Measurements from ENCODE around the gene GRB2. TPM values are rescaled to one million over a fixed set of nuclear protein-coding genes. Genes with fewer than 3 reads are reported as not detected.

GRB2 gene
- total RNA-seq, 1 experiment from 2014 or later: 92.6 TPM

DNA sequence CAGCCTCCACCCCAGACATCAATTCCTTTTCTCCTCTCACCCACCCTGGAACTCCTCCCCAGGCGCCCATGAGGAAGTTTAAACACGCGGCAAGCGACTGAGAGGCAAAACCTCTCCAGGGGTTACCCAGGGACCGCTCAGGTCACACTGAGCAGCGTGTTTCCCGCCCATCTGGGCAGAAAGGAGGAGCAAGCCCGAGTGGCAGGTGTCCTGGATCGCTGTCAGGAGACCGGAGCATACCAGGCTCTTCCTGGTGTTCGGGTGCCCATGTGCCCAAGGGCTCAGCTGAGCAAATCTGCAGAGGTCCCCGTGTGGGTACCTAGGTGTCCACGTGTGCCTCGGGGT lies 116.7 kb downstream of the GRB2 start:
- peak; percentile 12 for ATAC-seq
- Mint-ChIP-seq H3K36me3 (peaks cover 11% of the 10 kb centered on the region), H3K27me3 (ENCODE audit: low read depth) (no peaks in the 10 kb centered on the region; the same call in 1 of the 2 replicates), H3K27ac (peak overlapping the region; percentile 99; the same call in 1 of the 2 replicates), H3K4me1 (peaks cover 8% of the 10 kb centered on the region), H3K4me3 (peak overlapping the region; percentile 94), H3K9me3 (no peaks in the 10 kb centered on the region)
- DNase-seq (ENCODE audit: low spot score): peak; percentile 53
- ChIA-PET CTCF (interaction anchor here (0.6 to 3.7 kb wide), 56 partner anchors 10 to 541 kb away, joined by 3 to 106 read pairs (median 5); partner anchors contain the start of genes GALK1, GGA3, GRB2 and LLGL2), POLR2A (interaction anchor here (0.6 to 1.8 kb wide), 19 partner anchors 9 to 476 kb away, joined by 3 to 24 read pairs (median 4); partner anchors contain the start of genes GALK1, GGA3, GRB2 and MIF4GD)
- TF ChIP-seq MYBL2 (CRISPR knock-in tag; IDR thresholded peaks at IDR 0.05): no peak
- TF ChIP-seq, protein P1, sequence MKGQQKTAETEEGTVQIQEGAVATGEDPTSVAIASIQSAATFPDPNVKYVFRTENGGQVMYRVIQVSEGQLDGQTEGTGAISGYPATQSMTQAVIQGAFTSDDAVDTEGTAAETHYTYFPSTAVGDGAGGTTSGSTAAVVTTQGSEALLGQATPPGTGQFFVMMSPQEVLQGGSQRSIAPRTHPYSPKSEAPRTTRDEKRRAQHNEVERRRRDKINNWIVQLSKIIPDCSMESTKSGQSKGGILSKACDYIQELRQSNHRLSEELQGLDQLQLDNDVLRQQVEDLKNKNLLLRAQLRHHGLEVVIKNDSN (CRISPR knock-in tag; IDR thresholded peaks at IDR 0.05): 0 out of 2 replicates have a peak, but pooled peaks have one; percentile 55
- TF ChIP-seq TEAD1 (CRISPR knock-in tag; IDR thresholded peaks at IDR 0.05): 0 out of 2 replicates have a peak, but pooled peaks have one; percentile 21
- TF ChIP-seq CBFB (CRISPR knock-in tag; IDR thresholded peaks at IDR 0.05; ENCODE audit: low read depth): no peak
- TF ChIP-seq, protein P2, sequence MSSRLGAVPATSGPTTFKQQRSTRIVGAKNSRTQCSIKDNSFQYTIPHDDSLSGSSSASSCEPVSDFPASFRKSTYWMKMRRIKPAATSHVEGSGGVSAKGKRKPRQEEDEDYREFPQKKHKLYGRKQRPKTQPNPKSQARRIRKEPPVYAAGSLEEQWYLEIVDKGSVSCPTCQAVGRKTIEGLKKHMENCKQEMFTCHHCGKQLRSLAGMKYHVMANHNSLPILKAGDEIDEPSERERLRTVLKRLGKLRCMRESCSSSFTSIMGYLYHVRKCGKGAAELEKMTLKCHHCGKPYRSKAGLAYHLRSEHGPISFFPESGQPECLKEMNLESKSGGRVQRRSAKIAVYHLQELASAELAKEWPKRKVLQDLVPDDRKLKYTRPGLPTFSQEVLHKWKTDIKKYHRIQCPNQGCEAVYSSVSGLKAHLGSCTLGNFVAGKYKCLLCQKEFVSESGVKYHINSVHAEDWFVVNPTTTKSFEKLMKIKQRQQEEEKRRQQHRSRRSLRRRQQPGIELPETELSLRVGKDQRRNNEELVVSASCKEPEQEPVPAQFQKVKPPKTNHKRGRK (CRISPR knock-in tag; IDR thresholded peaks at IDR 0.05; ENCODE audit: borderline replicate concordance): no peak
- TF ChIP-seq, protein P3, sequence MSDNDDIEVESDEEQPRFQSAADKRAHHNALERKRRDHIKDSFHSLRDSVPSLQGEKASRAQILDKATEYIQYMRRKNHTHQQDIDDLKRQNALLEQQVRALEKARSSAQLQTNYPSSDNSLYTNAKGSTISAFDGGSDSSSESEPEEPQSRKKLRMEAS (CRISPR knock-in tag; IDR thresholded peaks at IDR 0.05): 0 out of 2 replicates have a peak, but pooled peaks have one; percentile 7
- no peak for TF ChIP-seq ZNF671 (CRISPR knock-in tag; IDR thresholded peaks at IDR 0.05)
- TF ChIP-seq, protein P4, sequence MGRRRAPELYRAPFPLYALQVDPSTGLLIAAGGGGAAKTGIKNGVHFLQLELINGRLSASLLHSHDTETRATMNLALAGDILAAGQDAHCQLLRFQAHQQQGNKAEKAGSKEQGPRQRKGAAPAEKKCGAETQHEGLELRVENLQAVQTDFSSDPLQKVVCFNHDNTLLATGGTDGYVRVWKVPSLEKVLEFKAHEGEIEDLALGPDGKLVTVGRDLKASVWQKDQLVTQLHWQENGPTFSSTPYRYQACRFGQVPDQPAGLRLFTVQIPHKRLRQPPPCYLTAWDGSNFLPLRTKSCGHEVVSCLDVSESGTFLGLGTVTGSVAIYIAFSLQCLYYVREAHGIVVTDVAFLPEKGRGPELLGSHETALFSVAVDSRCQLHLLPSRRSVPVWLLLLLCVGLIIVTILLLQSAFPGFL (CRISPR knock-in tag; IDR thresholded peaks at IDR 0.05; ENCODE audit: borderline replicate concordance): no peak
- TF ChIP-seq ZNF263 (CRISPR knock-in tag; IDR thresholded peaks at IDR 0.05; ENCODE audit: low read depth): no peak
- TF ChIP-seq, protein P5, sequence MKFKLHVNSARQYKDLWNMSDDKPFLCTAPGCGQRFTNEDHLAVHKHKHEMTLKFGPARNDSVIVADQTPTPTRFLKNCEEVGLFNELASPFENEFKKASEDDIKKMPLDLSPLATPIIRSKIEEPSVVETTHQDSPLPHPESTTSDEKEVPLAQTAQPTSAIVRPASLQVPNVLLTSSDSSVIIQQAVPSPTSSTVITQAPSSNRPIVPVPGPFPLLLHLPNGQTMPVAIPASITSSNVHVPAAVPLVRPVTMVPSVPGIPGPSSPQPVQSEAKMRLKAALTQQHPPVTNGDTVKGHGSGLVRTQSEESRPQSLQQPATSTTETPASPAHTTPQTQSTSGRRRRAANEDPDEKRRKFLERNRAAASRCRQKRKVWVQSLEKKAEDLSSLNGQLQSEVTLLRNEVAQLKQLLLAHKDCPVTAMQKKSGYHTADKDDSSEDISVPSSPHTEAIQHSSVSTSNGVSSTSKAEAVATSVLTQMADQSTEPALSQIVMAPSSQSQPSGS (CRISPR knock-in tag; IDR thresholded peaks at IDR 0.05; ENCODE audit: borderline replicate concordance, low read depth): no peak
- no peak for TF ChIP-seq IRF2 (CRISPR knock-in tag; IDR thresholded peaks at IDR 0.05; ENCODE audit: borderline replicate concordance, low read depth)
- no peak for TF ChIP-seq GTF2I (CRISPR knock-in tag; conservative IDR thresholded peaks at IDR 0.05)
- no peak for TF ChIP-seq FOXP1 (CRISPR knock-in tag; IDR thresholded peaks at IDR 0.05; ENCODE audit: borderline replicate concordance)
- TF ChIP-seq, protein P6, sequence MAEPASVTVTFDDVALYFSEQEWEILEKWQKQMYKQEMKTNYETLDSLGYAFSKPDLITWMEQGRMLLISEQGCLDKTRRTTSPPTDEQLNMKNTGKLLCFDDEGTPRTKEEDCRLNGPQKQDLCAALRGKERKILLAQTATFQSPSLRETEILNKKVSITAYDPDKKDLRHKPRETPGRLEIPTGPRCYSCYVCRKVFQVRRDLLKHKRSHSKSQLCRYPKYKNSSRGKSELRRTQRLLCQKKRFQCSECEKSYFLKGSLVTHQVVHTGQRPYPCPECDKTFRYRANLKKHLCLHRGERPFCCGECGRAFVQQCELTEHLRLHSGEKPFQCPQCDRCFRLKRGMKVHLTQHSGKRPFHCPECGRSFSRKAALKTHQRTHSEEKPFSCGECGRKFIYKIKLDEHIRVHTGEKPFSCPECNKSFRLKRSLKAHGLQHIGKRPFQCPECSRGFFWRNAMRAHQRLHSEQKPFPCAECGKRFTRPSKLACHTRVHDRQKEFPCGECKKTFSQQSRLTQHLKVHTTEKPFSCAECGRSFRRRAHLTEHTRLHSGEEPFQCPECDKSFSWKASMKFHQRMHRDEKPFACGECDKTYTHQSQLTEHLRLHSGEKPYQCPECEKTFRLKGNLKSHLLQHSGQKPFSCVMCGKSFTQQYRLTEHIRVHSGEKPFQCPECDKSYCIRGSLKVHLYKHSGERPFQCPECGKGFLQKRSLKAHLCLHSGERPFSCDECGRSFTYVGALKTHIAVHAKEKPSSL (CRISPR knock-in tag; conservative IDR thresholded peaks at IDR 0.05): no peak
- TF ChIP-seq KAT7 (CRISPR knock-in tag; IDR thresholded peaks at IDR 0.05; ENCODE audit: borderline replicate concordance): no peak
- TF ChIP-seq NR1H2 (CRISPR knock-in tag; IDR thresholded peaks at IDR 0.05): no peak

DNA sequence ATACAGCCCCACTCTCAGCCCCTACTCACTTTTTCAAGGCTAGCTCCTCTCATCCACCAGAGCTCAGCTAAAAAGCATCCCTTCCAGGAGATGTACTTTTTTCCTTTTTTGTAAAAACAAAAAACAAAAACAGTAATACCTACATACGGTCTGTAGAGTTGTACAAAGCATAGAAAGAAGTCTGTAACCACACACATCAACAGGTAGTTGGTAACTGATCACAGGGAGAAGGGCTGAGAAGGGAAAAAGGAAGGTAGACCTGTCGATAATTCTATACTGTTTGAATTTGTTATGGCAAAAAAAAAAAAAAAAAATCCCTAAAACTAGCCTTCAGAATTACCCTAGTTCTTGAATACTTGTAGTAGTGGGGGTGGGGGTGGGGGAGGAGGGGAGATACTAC lies 117.1 kb downstream of the GRB2 start:
- H3K9me3 Mint-ChIP-seq: 0 out of 2 replicates have a peak, but pooled peaks cover under 1% of the 10 kb centered on the region
- CTCF ChIA-PET: interaction anchor here (1.0 to 3.7 kb wide), 10 partner anchors 17 to 184 kb away, joined by 3 to 106 read pairs (median 10); partner anchors contain the start of genes GGA3, GRB2, MIF4GD and MRPS7
- H3K4me3 Mint-ChIP-seq: peak overlapping the region; percentile 94
- no peaks in the 10 kb centered on the region; the same call in 1 of the 2 replicates for H3K27me3 Mint-ChIP-seq (ENCODE audit: low read depth)
- POLR2A ChIA-PET: interaction anchor here (0.6 to 1.8 kb wide), 11 partner anchors 10 to 476 kb away, joined by 3 to 24 read pairs (median 3); partner anchors contain the start of genes GALK1, GGA3, MIF4GD and MRPS7
- ATAC-seq (no peak), DNase-seq (ENCODE audit: low spot score) (no peak)
- H3K4me1 Mint-ChIP-seq: peaks cover 8% of the 10 kb centered on the region
- H3K36me3 Mint-ChIP-seq: peaks cover 15% of the 10 kb centered on the region
- no peak overlapping the region for H3K27ac Mint-ChIP-seq
- TF ChIP-seq GTF2I (CRISPR knock-in tag; conservative IDR thresholded peaks at IDR 0.05): no peak
- TF ChIP-seq, protein P7, sequence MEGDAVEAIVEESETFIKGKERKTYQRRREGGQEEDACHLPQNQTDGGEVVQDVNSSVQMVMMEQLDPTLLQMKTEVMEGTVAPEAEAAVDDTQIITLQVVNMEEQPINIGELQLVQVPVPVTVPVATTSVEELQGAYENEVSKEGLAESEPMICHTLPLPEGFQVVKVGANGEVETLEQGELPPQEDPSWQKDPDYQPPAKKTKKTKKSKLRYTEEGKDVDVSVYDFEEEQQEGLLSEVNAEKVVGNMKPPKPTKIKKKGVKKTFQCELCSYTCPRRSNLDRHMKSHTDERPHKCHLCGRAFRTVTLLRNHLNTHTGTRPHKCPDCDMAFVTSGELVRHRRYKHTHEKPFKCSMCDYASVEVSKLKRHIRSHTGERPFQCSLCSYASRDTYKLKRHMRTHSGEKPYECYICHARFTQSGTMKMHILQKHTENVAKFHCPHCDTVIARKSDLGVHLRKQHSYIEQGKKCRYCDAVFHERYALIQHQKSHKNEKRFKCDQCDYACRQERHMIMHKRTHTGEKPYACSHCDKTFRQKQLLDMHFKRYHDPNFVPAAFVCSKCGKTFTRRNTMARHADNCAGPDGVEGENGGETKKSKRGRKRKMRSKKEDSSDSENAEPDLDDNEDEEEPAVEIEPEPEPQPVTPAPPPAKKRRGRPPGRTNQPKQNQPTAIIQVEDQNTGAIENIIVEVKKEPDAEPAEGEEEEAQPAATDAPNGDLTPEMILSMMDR (IDR thresholded peaks at IDR 0.05): no peak
- TF ChIP-seq, protein P3 (CRISPR knock-in tag; IDR thresholded peaks at IDR 0.05): no peak
- TF ChIP-seq, protein P8, sequence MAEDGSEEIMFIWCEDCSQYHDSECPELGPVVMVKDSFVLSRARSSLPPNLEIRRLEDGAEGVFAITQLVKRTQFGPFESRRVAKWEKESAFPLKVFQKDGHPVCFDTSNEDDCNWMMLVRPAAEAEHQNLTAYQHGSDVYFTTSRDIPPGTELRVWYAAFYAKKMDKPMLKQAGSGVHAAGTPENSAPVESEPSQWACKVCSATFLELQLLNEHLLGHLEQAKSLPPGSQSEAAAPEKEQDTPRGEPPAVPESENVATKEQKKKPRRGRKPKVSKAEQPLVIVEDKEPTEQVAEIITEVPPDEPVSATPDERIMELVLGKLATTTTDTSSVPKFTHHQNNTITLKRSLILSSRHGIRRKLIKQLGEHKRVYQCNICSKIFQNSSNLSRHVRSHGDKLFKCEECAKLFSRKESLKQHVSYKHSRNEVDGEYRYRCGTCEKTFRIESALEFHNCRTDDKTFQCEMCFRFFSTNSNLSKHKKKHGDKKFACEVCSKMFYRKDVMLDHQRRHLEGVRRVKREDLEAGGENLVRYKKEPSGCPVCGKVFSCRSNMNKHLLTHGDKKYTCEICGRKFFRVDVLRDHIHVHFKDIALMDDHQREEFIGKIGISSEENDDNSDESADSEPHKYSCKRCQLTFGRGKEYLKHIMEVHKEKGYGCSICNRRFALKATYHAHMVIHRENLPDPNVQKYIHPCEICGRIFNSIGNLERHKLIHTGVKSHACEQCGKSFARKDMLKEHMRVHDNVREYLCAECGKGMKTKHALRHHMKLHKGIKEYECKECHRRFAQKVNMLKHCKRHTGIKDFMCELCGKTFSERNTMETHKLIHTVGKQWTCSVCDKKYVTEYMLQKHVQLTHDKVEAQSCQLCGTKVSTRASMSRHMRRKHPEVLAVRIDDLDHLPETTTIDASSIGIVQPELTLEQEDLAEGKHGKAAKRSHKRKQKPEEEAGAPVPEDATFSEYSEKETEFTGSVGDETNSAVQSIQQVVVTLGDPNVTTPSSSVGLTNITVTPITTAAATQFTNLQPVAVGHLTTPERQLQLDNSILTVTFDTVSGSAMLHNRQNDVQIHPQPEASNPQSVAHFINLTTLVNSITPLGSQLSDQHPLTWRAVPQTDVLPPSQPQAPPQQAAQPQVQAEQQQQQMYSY (CRISPR knock-in tag; IDR thresholded peaks at IDR 0.05): no peak
- no peak for TF ChIP-seq ZBTB21 (CRISPR knock-in tag; IDR thresholded peaks at IDR 0.05; ENCODE audit: borderline replicate concordance)
- no peak for TF ChIP-seq SOX15 (CRISPR knock-in tag; IDR thresholded peaks at IDR 0.05)
